Measurements from ENCODE around the gene HSF2BP.

DNA sequence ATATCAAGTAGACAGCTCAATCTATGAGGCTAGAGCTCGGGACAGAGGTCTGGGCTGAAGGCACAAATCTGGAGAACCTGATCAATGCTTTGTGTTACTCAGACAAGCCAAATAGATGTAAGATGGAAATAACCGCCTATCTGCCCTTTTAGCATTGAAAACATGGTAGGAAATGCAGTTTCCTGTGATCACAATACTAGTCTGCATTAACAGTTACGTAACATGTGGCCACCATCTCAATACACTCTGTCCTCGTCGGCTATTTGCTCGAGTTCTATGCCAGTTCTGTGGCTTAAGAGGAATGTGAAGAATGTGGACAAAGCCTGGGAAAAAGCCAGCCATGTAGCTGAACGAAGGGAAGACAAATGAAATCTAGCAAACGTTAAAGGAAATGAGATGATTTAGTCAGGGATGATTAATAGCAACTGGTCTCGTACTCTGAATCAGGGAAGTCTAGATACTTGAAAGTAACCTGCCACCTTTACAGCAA, 73.3 kb downstream of the HSF2BP start:
- TF ChIP-seq POLR2A (IDR thresholded peaks at IDR 0.05) = no peak
- TF ChIP-seq, protein P1, sequence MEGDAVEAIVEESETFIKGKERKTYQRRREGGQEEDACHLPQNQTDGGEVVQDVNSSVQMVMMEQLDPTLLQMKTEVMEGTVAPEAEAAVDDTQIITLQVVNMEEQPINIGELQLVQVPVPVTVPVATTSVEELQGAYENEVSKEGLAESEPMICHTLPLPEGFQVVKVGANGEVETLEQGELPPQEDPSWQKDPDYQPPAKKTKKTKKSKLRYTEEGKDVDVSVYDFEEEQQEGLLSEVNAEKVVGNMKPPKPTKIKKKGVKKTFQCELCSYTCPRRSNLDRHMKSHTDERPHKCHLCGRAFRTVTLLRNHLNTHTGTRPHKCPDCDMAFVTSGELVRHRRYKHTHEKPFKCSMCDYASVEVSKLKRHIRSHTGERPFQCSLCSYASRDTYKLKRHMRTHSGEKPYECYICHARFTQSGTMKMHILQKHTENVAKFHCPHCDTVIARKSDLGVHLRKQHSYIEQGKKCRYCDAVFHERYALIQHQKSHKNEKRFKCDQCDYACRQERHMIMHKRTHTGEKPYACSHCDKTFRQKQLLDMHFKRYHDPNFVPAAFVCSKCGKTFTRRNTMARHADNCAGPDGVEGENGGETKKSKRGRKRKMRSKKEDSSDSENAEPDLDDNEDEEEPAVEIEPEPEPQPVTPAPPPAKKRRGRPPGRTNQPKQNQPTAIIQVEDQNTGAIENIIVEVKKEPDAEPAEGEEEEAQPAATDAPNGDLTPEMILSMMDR (IDR thresholded peaks at IDR 0.05) = no peak
